Umbilical cord (tissue), 2 donors: ENCODE results near the gene LYSMD3. TPM values are rescaled to one million over a fixed set of nuclear protein-coding genes. Genes with fewer than 3 reads are reported as not detected.
"Not testable (repeated sequence)": the region's sequence is repeated elsewhere in the genome, so short reads cannot be mapped to it uniquely, and the experiment has no call there.

ENCODE experiments used
- DNase-seq: peaks from one replicate; pipeline ENCODE4 v3.0.0-alpha.2; 2015; ENCODE audit warnings: low spot score
- total RNA-seq: library from RNA; depleted of rRNA; stranded (reverse); fragments of >200 nt; gene quantifications from one replicate; pipeline ENCODE4 v1.2.3, GENCODE V29; 2014; ENCODE audit warnings: low replicate concordance; ENCODE audit not compliant: insufficient read depth

The LYSMD3 gene
- 25.5 TPM for total RNA-seq

DNA sequence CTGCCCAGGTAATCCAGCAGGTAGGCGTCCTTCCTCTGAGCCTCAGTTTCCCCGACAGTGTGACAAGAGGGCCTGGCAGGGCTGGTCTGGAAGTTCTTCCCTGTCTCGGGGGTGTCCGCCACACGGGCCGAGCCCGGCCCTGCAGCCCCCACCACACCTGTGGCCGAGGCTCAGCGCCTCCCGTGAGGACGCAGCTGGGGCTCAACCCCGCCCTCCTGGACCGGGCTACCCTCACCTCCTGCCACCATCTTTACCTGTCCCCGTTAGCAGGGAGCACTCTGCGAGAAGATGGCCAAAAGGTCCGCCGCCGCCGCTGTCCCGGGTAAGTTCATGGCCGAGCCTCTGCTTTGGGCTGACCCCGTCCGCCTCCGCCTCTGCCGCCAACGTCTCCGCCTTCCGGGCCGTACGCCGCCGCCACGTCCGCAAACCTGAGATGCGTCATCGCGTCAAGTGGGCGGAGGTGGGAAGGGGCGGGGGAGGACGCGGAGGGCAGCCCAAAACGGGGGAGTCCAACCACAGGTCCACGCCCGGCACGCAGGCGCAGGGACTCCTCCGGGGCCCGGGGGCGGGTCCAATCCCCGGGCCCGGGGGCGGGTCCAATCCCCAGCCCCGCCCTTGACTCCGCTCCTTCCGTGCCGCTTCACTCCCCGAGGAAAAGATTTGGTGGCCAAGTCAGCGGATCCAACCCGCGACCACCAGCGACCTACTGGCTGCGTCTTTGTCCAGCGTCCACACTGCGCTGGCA is at the start of gene LYSMD3:
Gene LYSMD3, minus strand, starts transcription at position 391 of the 745 bp plus-strand sequence. CDS start 4,295 bp downstream, outside the sequence.
- DNase-seq = peak; percentile 99

GRCh38 chr5:90576566-90576965 is 47.2 kb upstream of the LYSMD3 start:
- DNase-seq = not testable (repeated sequence)

GRCh38 chr5:90575712-90576111 is 46.3 kb upstream of the LYSMD3 start:
- DNase-seq = no peak

DNA sequence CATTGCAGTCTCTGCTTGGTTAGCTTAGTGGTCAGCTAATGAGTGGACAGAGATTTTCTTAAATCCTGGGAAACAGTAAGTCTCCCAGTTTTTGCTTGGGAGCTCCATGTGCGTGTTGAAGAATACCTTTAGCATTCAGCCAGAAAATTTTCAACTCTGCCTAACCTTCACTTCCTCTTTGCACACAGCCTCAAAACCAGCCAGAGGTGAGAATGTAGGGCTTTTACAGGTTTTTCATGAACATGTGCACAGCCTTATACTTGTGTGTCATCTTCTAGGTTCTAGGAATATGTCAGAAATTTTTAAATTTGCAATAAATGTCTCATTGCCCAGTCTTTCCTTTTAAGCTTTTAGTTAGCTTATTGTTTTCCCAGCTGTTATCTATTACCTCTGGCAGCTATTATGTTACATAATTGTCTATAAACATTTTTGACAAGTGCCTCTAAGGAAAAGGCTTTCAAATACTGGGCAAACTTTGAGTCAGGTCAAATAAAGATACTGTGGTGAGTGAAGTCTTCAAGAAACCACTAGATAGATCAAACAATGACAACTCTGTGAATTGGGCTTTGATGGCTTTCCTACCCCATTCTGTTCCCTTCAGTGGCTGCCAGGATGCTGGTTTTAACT is 41.9 kb upstream of the LYSMD3 start:
- DNase-seq = no peak

DNA sequence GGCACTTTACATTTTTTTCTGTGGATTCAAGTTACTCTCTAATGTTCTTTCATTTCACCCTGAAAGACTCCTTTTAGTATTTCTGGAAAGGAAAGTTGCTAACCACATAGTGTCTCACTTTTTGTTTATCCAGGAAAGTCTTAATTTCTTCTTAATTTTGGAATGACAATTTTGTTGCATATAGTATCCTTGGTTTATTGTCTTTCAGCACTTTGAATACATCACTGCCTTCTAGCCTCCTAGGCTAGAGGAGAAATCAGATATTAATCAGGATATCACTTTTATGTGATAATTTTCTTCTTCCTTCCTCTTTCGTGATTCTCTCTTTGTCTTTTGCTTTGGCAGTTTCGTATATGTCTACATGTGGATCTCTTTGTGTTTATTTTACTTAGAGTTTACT is 40.6 kb upstream of the LYSMD3 start:
- DNase-seq = no peak

DNA sequence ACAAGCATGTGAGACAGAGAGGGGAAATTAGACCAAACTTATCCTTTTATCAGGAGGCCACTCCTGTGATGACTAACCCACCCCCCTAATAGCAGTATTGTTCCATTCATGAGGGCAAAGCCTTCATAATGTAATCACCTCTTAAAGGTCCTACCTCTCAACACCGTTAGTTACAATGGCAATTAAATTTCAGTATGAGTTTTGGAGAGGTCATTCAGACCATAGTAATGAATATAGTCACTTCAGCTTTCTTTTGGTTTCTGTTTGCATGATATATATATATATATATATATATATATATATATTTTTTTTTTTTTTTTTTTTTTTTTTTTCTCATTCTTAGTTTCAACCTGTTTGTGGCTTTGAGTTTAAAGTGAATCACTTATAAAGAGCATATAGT is 39.7 kb upstream of the LYSMD3 start:
- DNase-seq = no peak

- DNase-seq = no peak
These were observed 36.1 kb upstream of the LYSMD3 start for GRCh38 chr5:90565491-90565890.

DNA sequence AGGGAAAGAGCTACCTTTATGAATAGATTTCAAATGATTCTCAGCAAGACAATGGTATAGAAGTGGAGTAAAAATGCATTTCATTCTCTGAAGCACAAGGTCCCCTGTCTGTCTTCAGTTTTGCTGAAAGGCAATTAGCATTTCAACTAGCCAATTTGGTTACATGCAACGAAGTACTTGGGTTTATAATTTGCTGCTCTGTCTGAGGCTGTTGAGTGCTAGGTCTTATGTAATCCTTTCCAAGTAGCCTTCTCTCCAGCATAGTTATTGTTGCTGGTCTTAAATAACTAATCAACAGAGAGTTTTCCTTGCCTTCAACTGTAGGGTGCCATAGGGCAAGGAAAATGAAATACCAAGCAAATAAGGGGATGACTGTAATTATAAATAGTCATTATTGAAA is 33.7 kb upstream of the LYSMD3 start:
- no peak for DNase-seq

DNA sequence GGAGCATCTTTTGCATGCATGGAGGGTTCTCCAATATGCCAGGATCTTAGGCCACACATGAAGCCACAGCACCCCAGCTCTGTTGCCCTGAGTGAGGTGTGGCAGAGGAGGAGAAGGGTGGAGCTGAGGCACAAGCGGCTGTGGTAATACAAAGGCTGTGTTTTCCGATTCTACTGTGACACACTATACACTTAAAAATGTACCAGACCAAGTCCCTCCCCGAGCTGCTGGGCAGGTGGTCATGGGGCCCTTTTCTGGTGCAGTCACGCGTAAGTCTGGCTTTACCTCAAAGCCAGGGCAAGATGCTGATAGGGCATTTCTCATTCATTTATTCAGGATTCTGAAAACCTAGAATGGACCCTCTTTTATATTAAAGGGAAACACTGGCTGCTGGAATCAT is 33.0 kb upstream of the LYSMD3 start:
- DNase-seq = no peak

DNA sequence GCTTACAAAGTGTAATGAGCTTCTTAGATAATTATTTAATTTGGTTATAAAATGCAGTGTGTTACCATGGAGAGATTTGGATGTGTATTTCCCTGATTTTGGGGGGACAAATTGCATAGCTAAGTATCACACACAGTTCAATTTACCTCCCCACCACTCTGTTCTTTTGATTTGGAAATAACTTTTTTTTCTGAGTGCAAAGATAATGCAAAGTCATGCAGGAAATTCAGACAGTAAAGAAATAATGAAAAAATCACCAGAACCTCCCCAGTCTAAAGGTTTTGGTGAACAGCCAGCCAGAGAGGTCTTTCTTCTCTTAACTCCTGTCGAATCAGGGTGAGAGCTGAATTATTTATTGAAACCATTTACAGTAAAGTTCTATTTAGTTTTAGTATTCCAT is 32.4 kb upstream of the LYSMD3 start:
- no peak for DNase-seq

DNA sequence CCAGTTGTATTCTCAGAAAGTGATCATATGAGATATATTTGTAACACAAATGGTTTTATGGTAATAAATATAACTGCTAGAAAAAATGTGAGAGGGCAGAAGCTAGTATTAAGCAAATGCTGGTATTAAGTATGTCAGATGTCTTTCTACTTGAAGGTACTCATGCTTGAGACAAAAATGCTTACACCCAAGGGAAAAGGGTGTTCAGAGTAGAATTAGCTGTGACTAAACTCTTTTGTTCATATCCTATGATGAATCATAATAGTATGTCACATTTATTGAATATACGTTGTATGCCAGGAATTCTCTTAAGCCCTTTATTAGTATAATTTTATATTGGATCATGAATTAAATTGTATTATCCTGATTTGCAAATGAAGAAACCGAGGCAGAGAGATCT is 31.4 kb upstream of the LYSMD3 start:
- no peak for DNase-seq

GRCh38 chr5:90558344-90559192 is 29.2 kb upstream of the LYSMD3 start, which contains the start of gene ADGRV1:
TSS of gene ADGRV1 (plus strand) at chr5:90558797. CDS start at chr5:90558896, 99 bp downstream.
- DNase-seq = peak; percentile 48

- DNase-seq = no peak
These were observed 28.5 kb upstream of the LYSMD3 start for GRCh38 chr5:90557871-90558270.

DNA sequence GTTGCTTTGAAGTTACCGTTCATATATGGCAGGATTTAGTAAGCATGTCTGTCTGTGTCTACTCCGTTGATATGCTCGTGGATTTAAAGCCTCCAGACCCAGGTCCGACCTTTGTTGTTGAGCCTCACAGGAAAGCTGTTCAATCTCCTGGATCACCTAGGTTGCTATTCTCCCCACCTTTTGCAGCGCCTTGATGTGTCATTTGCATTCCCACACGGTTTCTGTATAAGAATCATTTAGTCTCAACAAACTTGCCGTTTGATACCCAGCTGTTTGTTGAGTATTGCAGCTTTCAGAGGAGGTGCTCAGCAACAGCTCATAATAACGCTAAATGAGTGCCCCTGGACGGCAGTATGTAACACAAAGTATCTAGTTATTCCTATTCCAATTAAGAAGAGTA is 28.0 kb upstream of the LYSMD3 start:
- DNase-seq = no peak

DNA sequence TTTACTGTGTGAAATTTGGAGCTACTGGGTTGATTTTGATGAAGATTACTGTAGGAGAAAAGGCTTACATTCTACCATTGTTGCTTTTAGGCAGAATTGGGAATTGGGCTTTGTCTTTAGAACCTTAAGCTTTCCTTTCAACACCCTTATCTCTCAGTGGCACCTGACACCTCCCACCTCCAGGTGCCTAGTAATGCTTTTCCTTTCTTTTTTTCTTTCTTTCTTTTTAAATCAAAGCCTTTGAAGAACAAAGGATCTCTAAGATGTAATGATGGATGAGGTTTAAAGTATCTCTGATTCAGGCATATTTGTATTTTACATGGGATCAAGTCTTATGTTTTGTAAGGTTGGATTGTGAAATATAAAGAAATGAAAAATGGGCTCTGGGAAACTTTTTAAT is 26.3 kb upstream of the LYSMD3 start:
- no peak for DNase-seq

DNA sequence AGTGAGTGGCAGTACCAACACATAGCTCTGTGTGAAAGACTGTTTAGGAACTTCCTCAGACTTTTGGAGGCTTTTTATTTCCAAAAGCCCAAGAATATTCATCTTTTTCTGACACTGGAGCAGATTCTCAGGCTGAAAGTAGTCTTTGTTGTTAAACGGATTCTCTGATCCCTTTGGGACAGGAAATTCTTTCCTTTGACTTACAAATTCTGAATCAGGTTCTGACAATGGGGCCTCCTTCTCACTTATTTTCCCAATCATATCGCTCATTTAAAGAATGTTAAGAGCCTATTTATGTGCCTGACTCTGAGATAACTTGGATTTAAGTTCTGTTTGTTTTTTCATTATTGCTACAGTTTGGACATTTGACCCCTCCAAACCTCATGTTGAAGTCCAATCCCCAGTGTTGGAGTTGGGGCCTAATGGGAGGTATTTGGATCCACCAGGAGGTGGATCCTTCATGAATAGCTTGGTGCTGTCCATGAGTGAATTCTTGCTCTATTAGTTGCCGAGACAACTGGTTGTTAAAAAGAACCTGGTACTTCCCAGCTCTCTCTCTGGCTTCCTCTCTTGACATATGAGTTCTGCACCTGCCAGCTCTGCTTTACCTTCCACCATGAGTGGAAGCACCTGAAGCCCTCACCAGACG is 25.1 kb upstream of the LYSMD3 start:
- DNase-seq = no peak

- DNase-seq = no peak
These were observed 24.3 kb upstream of the LYSMD3 start for GRCh38 chr5:90553711-90554110.

DNA sequence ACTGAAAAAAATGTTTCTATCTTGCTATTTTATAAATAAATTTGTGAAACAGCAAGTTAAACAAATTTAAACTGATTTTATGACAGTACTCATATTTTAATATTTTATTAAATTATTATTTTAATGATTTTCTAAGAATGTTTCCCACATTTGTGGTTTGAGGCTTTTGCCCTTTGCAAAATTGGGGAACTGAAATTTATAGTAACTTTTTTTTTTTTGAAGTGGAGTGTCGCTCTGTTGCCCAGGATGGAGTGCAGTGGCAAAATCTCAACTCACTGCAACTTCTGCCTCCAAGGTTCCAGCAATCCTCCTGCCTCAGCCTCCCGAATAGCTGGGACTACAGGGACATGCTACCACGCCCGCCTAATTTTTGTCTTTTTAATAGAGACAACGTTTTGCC is 22.0 kb upstream of the LYSMD3 start:
- DNase-seq = no peak

- no peak for DNase-seq
These were observed 21.6 kb upstream of the LYSMD3 start for GRCh38 chr5:90550963-90551362.

- DNase-seq = no peak
These were observed 20.4 kb upstream of the LYSMD3 start for GRCh38 chr5:90549729-90550275.

DNA sequence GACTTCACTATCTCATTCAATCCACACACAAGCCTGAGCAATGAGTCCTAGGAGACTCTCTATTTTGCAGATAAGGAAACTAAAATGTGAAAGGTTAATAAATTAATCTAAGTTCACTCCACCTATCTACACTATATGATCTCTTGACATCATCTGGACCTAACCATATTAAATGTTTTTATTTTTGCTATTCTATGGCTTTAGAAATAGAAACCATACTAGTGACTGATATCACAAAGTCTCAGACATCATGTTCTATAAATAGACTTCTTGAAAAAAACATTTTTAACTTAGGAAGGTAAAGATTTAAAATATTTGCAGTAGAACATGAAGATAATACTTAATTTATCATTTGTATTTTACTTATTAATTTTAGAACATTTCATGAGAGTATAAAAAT is 19.8 kb upstream of the LYSMD3 start:
- no peak for DNase-seq
